Right renal pelvis (tissue), 4 donors: ENCODE results near the gene ANXA5. TPM values are rescaled to one million over a fixed set of nuclear protein-coding genes. Genes with fewer than 3 reads are reported as not detected.

Experiments used
- DNase-seq, 4 donors: peaks; one replicate each; pipeline ENCODE4 v3.0.0-alpha.2; 2013; ENCODE audit warnings: low read depth in 4 of 4, low spot score in 3 of 4, missing footprints in 1 of 4
- polyA plus RNA-seq, 4 donors: library from polyadenylated mRNA; unstranded; fragments of 120-200 nt; gene quantifications; one replicate each; pipeline ENCODE4 v1.2.1, GENCODE V29; 2013; ENCODE audit not compliant: insufficient read length in 4 of 4

Gene ANXA5
- polyA plus RNA-seq, 4 donors: 403 to 472 (median 450) TPM

- no peak for DNase-seq
Measured at GRCh38 chr4:121651597-121651996, 45.2 kb downstream of the ANXA5 start.

GRCh38 chr4:121650741-121651140, 46.0 kb downstream of the ANXA5 start:
- DNase-seq: no peak

GRCh38 chr4:121648516-121648915, 48.3 kb downstream of the ANXA5 start:
- DNase-seq: no peak

DNA sequence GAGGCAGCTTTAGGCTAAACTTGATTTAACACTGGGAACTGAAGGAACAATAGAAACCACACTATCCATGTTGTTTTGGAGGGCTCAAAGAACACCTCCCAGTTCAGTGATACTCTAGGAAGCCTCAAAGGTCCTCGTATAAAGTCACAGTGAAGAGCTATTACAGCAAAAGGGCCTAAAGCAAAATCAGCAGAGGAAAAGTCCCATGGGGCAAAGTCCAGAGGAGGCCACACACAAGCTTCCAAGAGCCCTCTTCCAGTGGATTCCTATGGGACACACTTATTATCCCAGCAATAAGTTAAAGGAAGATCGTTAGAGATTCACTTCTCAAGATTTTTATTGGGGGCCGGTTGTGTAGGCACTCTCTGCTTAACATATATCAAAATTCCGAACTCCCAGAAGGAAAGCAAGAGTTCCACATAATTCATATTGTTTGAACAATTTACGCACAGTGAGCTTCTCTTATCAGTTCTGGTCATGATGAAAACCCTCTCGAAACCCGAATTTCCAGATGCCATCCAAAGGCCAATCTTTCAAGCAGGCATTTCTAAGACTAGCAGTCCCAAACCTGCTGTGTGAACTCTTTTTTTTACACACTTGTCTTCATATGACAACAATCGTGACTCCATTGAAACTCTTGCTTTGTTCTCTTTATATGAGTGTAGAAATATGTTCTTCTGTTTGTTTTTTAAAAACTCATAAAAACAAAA, 53.7 kb downstream of the ANXA5 start:
- DNase-seq: no peak

GRCh38 chr4:121642292-121642691, 54.5 kb downstream of the ANXA5 start:
- no peak for DNase-seq

- no peak for DNase-seq
Measured at GRCh38 chr4:121633653-121634052, 63.1 kb downstream of the ANXA5 start.

- DNase-seq: no peak
Measured at GRCh38 chr4:121632636-121633035, 64.1 kb downstream of the ANXA5 start.

Other genes starting within 250 kb of the ANXA5 start
- gene SMIM43, start 68.2 kb upstream of the ANXA5 start, polyA plus RNA-seq: 1 to 10 TPM in 1 of 4 donors, under 1 TPM in 3; 0.53 to 1.4 (median 0.69) TPM
- 10 to 100 TPM; 43.6 to 55.6 (median 51.0) TPM for gene EXOSC9, start 104.3 kb upstream of the ANXA5 start, polyA plus RNA-seq
- 10 to 100 TPM; 33.7 to 40.9 (median 37.1) TPM for gene CCNA2, start 126.9 kb upstream of the ANXA5 start, polyA plus RNA-seq
- gene BBS7, start 173.5 kb upstream of the ANXA5 start, polyA plus RNA-seq: 10 to 100 TPM; 24.4 to 28.2 (median 27.4) TPM